Measurements from ENCODE around the gene CAMK2D.

The CAMK2D gene

DNA sequence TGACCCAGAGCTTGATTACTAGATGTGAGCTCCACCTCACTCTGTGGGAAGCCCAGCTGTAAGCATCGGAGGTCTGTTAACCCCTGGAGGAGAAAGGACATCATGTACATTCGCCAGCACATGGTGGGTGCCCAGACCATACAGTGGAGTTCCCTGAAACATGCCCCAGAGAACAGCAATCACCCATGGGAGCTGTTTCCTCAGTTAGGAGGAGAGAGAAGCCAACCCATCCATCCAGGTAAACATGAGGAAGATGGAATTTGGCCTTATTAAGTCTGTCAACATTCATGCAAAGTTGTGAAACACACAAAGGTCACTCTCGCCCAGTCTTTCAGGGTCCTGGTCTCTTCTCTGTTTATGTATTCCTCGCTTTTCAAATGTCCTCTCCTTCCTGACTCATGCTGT lies 357.4 kb downstream of the CAMK2D start:
- no peak overlapping the region for H3K9ac ChIP-seq (ENCODE audit: low read length in 5 of 5)
- no peak overlapping the region for H3K4me3 ChIP-seq (ENCODE audit: low read depth in 1 of 5, low read length in 5 of 5)
- peaks cover 0 to 3% (median 0%) of the 10 kb centered on the region in 5 donors for H3K4me1 ChIP-seq (ENCODE audit: control insufficient read depth in 5 of 5, insufficient read depth in 5 of 5, low read length in 5 of 5)
- no peaks in the 10 kb centered on the region for H3K36me3 ChIP-seq (ENCODE audit: control insufficient read depth in 5 of 5, insufficient read depth in 5 of 5, low read length in 5 of 5)
- H3K27ac ChIP-seq (ENCODE audit: low read depth, low read length), result no peak overlapping the region
- no peaks in the 10 kb centered on the region for H3K27me3 ChIP-seq (ENCODE audit: control insufficient read depth in 5 of 5, insufficient read depth in 4 of 5, low read length in 5 of 5)
- H3K9me3 ChIP-seq (ENCODE audit: control insufficient read depth in 5 of 5, low read length in 5 of 5), result no peaks in the 10 kb centered on the region
